Activated CD4-positive, alpha-beta T cell treated with anti-CD3 and anti-CD28 coated beads for 36 hours (primary cell): Measurements from ENCODE around the gene PBXIP1. TPM values are rescaled to one million over a fixed set of nuclear protein-coding genes. Genes with fewer than 3 reads are reported as not detected.

Experiments
- ATAC-seq: fragments of 200-7000 bp; cut with Tn5 transposase; one replicate; pipeline ENCODE4 v1.10.0; 2021; ENCODE audit warnings: mild to moderate bottlenecking, moderate library complexity
- CTCF ChIA-PET: fragments of 350-600 bp; sonication (Branson Sonifier 250); formaldehyde crosslinking; loops from one replicate; lab custom pipeline; 2021; ENCODE audit warnings: antibody characterized with exemption; lab: Charles Lee
- POLR2A ChIA-PET: fragments of 350-600 bp; sonication (Branson Sonifier 250); formaldehyde crosslinking; loops from one replicate; lab custom pipeline; 2021; ENCODE audit warnings: antibody characterized with exemption, inconsistent platforms; lab: Charles Lee
- DNase-seq: peaks from one replicate; pipeline ENCODE4 v3.0.0-alpha.2; 2020
- H3K27ac Mint-ChIP-seq: one replicate; pipeline ENCODE4 v1.8.0; 2021; ENCODE audit warnings: mixed read lengths
- H3K27me3 Mint-ChIP-seq: one replicate; pipeline ENCODE4 v1.8.0; 2021; ENCODE audit warnings: mixed read lengths
- H3K36me3 Mint-ChIP-seq: one replicate; pipeline ENCODE4 v1.8.0; 2021; ENCODE audit warnings: low read depth, mixed read lengths
- H3K4me1 Mint-ChIP-seq: one replicate; pipeline ENCODE4 v1.8.0; 2021; ENCODE audit warnings: mixed read lengths
- H3K4me3 Mint-ChIP-seq: one replicate; pipeline ENCODE4 v1.8.0; 2021; ENCODE audit warnings: mild to moderate bottlenecking, moderate library complexity, mixed read lengths
- H3K9me3 Mint-ChIP-seq: one replicate; pipeline ENCODE4 v1.8.0; 2021; ENCODE audit warnings: low read depth, mixed read lengths
- intact Hi-C, 2 experiments: fragments of 100-400 bp; cut with DNase I in 1 of 2; cut with micrococcal nuclease in 1 of 2; formaldehyde crosslinking; loops; one replicate each; pipeline versions ENCODE4 v1.14.2 to v1.15.1; 2022 to 2024; cut with DNase I, micrococcal nuclease
- total RNA-seq, 2 experiments: library from RNA; stranded (reverse); gene quantifications; one replicate each; pipeline ENCODE4 v1.2.3, GENCODE V29; 2021

PBXIP1 gene
- total RNA-seq, 2 experiments from 2014 or later = 22.6 to 28.1 TPM

DNA sequence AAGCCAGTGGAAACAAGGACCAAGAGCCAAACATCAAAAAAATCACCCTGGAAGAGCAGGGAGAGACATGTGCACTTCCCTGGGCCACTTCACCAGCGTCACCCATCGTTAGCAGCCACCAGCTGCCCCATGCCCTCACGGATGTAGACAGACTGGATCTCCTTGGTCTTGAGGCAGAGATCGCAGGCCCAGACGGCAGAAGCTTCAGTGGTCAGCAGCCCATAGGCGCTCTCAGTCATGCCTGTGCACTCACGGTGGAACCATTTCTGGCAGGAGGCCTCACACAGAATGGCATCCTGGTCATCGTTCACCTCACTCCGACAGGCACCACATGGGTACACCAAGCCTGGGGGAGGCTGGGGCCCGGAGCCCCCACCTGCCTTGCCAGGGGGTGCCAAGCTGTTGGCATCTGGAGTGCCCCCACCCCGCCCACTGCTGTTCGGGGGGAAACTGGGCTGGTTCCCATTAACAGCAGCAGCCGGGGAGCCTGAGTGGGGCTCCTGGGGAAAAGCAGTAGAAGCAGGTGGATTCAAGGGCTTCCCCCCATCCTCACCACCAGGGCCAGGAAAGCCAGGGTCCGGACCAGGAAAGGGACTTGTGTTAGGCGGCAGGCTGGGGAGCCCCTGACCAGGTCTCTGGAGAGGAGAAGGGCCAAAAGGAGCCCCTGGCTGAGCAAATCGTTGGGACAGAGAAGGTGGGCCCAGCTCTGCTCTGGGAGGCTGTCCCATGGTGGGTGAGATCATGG lies 3.0 kb upstream of the PBXIP1 start:
- Mint-ChIP-seq H3K4me1 (peaks cover 70% of the 10 kb centered on the region), H3K27ac (peak overlapping the region; percentile 47), H3K27me3 (no peaks in the 10 kb centered on the region), H3K9me3 (no peaks in the 10 kb centered on the region), H3K4me3 (no peak overlapping the region), H3K36me3 (peaks cover 23% of the 10 kb centered on the region)
- DNase-seq = no peak
- intact Hi-C loops = loop anchor here in 1 of 2 experiments (5.0 kb wide), 2 partner anchors 178 to 402 kb away; partner anchors contain the start of genes SLC50A1 and UBE2Q1
- ChIA-PET POLR2A (no interaction called here), CTCF (interaction anchor here (0.7 to 2.4 kb wide), 3 partner anchors 22 to 58 kb away, joined by 3 to 15 read pairs (median 8); no protein-coding TSS in a partner anchor)
- ATAC-seq = no peak

DNA sequence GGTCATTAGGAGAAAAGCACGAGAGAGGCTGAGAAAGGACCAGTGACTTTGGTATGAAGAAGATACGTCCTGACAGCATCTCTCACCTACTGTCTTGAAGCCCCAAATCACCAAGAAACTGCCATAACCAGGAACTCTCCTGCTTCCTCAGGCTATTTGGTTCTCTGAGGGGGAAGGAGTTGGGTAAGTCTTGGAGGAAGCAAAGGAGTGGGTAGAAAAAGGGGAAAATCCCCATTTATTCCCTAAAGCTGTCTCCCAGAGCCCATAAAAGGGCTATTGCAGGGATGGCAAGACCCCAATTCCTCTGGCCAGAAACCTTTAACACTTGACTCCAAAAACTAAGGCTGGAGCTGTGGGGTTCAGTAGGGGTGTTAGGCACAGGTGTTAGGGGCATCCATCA lies 2.1 kb upstream of the PBXIP1 start:
- no peak overlapping the region for H3K27ac Mint-ChIP-seq

DNA sequence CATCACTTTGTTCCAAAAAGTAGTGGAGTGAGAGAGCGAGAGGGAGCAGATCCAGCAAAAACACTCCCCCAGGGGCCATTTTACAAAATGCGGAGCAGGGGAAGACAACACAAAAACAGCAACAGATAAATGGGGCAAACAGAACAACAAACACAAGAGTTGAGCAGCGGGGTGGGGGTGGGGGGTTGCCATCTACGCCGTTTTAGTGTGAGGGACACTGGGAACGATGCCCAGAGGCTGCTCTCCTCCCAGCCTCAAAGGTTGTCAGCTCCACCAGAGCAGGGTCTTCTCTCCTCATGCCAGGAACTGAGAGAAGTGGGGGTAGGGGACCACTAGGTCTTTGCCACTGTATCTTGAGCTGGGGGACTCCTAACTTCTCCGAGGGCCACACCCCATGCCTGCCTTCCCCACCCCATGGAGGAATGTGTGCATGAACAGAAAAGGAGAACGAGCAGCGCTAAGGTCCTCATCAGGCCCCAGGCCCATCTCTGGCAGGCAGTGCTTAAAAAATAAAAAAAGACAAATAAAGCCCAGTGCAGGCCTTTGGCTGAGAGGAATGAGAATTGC lies 1.3 kb upstream of the PBXIP1 start:
- ChIA-PET POLR2A (interaction anchor here (0.6 kb wide), 1 partner anchor 45 kb away, joined by 3 read pairs; the partner anchor contains the start of gene ZBTB7B), CTCF (interaction anchor here (2.2 kb wide), 1 partner anchor 42 kb away, joined by 21 read pairs; no protein-coding TSS in a partner anchor)
- Mint-ChIP-seq H3K36me3 (peaks cover 10% of the 10 kb centered on the region), H3K27me3 (no peaks in the 10 kb centered on the region), H3K4me3 (no peak overlapping the region), H3K27ac (peak overlapping the region; percentile 95), H3K9me3 (no peaks in the 10 kb centered on the region), H3K4me1 (peaks cover 72% of the 10 kb centered on the region)
- ATAC-seq = no peak
- intact Hi-C loops = loop anchor here in 1 of 2 experiments (5.0 kb wide), 2 partner anchors 180 to 400 kb away; partner anchors contain the start of genes SLC50A1 and UBE2Q1
- no peak for DNase-seq

More for the DNA sequence above, 2.1 kb upstream of the PBXIP1 start:
- DNase-seq = no peak
- Mint-ChIP-seq H3K4me1 (peaks cover 70% of the 10 kb centered on the region), H3K36me3 (peaks cover 16% of the 10 kb centered on the region), H3K27me3 (no peaks in the 10 kb centered on the region), H3K4me3 (no peak overlapping the region), H3K9me3 (no peaks in the 10 kb centered on the region)
- ATAC-seq = no peak
- ChIA-PET CTCF (interaction anchor here (0.7 kb wide), 1 partner anchor 23 kb away, joined by 3 read pairs; no protein-coding TSS in a partner anchor), POLR2A (no interaction called here)
- intact Hi-C loops = loop anchor here in 1 of 2 experiments (5.0 kb wide), 2 partner anchors 179 to 401 kb away; partner anchors contain the start of genes SLC50A1 and UBE2Q1

DNA sequence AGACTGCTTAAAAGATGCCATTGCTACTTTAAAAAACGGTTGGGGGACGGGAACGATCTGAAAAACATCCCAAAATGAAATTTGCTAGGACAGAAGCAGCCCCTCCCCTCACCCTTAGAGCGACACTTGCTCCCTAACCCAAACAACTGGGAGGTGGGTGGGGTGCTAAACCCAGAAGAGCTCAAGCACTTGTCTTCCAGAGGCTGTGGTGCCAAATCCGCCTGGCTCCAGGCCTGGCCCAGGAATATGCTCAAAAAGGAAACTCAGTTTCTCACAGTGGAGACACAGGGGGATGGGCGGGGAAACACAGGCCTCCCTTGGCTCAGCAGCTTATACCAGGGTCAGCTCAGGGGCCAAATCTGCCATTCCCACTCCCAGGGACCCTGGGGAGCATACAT lies 644 bp upstream of the PBXIP1 start:
- no peaks in the 10 kb centered on the region for H3K27me3 Mint-ChIP-seq
- H3K36me3 Mint-ChIP-seq = peaks cover 10% of the 10 kb centered on the region
- POLR2A ChIA-PET = interaction anchor here (0.6 to 1.4 kb wide), 4 partner anchors 13 to 46 kb away, joined by 3 to 11 read pairs (median 4); partner anchors contain the start of genes PMVK, SHC1 and ZBTB7B
- intact Hi-C loops = loop anchor here in 1 of 2 experiments (1.0 to 5.0 kb wide), 5 partner anchors 18 to 399 kb away; partner anchors contain the start of genes ADAR, CKS1B, SLC50A1 and UBE2Q1
- CTCF ChIA-PET = interaction anchor here (0.6 to 2.2 kb wide), 7 partner anchors 8 to 107 kb away, joined by 3 to 21 read pairs (median 5); no protein-coding TSS in a partner anchor
- no peak for ATAC-seq
- H3K4me1 Mint-ChIP-seq = peaks cover 78% of the 10 kb centered on the region
- H3K9me3 Mint-ChIP-seq = no peaks in the 10 kb centered on the region
- H3K27ac Mint-ChIP-seq = peak overlapping the region; percentile 95
- peak overlapping the region; percentile 85 for H3K4me3 Mint-ChIP-seq
- no peak for DNase-seq

DNA sequence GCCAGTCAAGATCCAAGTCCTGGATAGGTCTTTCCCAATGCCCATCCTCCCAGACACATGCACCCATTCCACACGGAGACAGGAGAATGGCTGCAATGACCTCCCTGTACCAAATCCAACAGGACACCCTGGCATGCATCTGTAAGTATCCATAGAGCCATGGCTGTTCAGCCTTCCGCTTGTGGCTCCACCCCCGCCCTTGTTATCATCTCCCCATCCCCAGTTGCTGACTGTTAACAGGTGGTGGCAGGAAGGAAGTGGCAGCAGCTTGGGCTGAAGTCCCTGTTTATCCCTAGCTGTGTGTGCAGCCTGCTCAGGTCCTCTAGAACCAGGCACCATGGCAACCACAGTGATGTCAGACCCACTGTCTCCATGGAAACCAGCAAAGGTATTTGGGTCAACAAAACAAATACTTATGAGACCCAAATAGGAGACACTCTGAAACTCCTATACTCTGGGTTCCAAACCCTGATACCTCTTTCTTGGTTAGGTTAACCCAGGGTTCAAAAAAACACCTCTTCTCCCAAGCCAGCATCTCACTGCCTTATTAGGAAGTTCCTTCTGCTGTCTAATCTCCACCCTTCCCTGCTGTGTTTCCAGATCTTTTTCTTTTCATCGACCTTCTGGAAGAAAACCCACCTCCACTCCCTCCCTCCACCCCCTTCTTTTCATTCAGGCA lies 721 bp downstream of the PBXIP1 start:
- Mint-ChIP-seq H3K4me1 (peaks cover 81% of the 10 kb centered on the region), H3K36me3 (peaks cover 9% of the 10 kb centered on the region), H3K9me3 (no peaks in the 10 kb centered on the region), H3K27ac (peak overlapping the region; percentile 95), H3K27me3 (no peaks in the 10 kb centered on the region), H3K4me3 (peak overlapping the region; percentile 85)
- ATAC-seq (peak; percentile 87), DNase-seq (peak; percentile 91)
- ChIA-PET POLR2A (interaction anchor here (0.7 to 1.4 kb wide), 4 partner anchors 11 to 38 kb away, joined by 3 to 11 read pairs (median 4); partner anchors contain the start of gene PMVK), CTCF (interaction anchor here (0.5 to 3.0 kb wide), 33 partner anchors 9 to 546 kb away, joined by 3 to 21 read pairs (median 4); partner anchors contain the start of genes ADAM15, FLAD1 and SHC1)
- intact Hi-C loops = loop anchor here (1.0 to 5.0 kb wide), 6 partner anchors 18 to 398 kb away; partner anchors contain the start of genes CKS1B (in 1 of the 2), FLAD1 (in 1 of the 2), PMVK (in 1 of the 2) and SLC50A1 (in 1 of the 2)

DNA sequence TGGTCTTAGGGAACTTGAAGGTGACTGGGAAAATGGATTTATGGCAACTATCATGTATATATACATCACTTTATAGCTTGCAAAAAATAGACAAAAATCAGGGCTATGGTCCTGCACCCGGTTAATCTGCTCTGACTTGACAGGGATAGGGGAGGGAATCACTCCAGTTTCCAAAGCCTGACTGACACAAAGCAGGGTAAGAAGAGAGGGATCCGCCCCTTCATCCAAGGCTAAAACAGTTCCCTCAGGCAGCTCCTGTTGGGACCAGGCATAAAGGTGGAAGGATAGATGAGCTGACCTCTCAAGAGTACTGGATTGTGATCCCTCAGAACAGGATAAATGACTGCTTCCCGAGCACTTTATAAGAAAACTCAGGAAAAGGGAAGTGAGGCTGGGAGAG lies 1.4 kb downstream of the PBXIP1 start:
- H3K36me3 Mint-ChIP-seq = peaks cover 7% of the 10 kb centered on the region
- intact Hi-C loops = loop anchor here in 1 of 2 experiments (2.0 kb wide), 1 partner anchor 18 kb away; the partner anchor contains the start of gene PMVK
- DNase-seq = no peak
- H3K27ac Mint-ChIP-seq = peak overlapping the region; percentile 95
- no peak for ATAC-seq
- peak overlapping the region; percentile 85 for H3K4me3 Mint-ChIP-seq
- ChIA-PET CTCF (interaction anchor here (0.7 to 3.0 kb wide), 15 partner anchors 8 to 285 kb away, joined by 3 to 12 read pairs (median 5); partner anchors contain the start of genes ADAM15, FLAD1 and SHC1), POLR2A (no interaction called here)
- no peaks in the 10 kb centered on the region for H3K27me3 Mint-ChIP-seq
- no peaks in the 10 kb centered on the region for H3K9me3 Mint-ChIP-seq
- peaks cover 78% of the 10 kb centered on the region for H3K4me1 Mint-ChIP-seq

- ChIA-PET POLR2A (interaction anchor here (0.6 to 3.0 kb wide), 2 partner anchors 18 to 1205 kb away, joined by 6 to 10 read pairs; partner anchors contain the start of gene PMVK), CTCF (interaction anchor here (0.7 to 3.3 kb wide), 7 partner anchors 7 to 284 kb away, joined by 3 to 15 read pairs (median 5); partner anchors contain the start of genes ADAM15 and CKS1B)
- H3K4me1 Mint-ChIP-seq = peaks cover 80% of the 10 kb centered on the region
- no peaks in the 10 kb centered on the region for H3K27me3 Mint-ChIP-seq
- peaks cover 9% of the 10 kb centered on the region for H3K36me3 Mint-ChIP-seq
- ATAC-seq = no peak
- DNase-seq = no peak
- H3K9me3 Mint-ChIP-seq = no peaks in the 10 kb centered on the region
- no peak overlapping the region for H3K4me3 Mint-ChIP-seq
- intact Hi-C loops = loop anchor here in 1 of 2 experiments (2.0 kb wide), 1 partner anchor 17 kb away; the partner anchor contains the start of gene PMVK
- peak overlapping the region; percentile 95 for H3K27ac Mint-ChIP-seq
Measured at GRCh38 chr1:154953611-154954038, 2.3 kb downstream of the PBXIP1 start.

DNA sequence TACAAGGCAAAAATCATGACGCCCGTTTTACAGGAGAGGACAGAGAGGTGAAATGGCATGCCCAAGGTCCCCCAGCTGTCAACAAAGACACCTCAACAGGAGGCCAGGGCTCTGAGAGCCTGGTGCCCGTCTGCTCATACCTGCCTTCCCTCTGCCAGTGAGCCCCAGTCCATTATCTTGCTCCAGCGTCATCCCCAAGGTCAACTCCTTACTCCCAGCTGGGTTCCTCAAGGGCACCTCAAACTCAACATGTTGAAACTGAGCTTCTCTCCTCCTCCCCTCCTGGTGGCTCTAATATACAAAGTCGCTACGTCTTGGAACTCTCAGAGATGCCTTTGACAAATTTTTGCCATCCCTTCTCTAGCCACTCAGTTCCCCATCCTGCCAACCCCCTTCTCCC lies 3.2 kb downstream of the PBXIP1 start:
- ATAC-seq = no peak
- POLR2A ChIA-PET = interaction anchor here (0.5 to 3.0 kb wide), 2 partner anchors 17 to 44 kb away, joined by 3 to 10 read pairs; partner anchors contain the start of gene PMVK
- Mint-ChIP-seq H3K4me1 (peaks cover 78% of the 10 kb centered on the region), H3K4me3 (peak overlapping the region; percentile 73), H3K9me3 (no peaks in the 10 kb centered on the region), H3K36me3 (peaks cover 12% of the 10 kb centered on the region), H3K27ac (peak overlapping the region; percentile 95), H3K27me3 (no peaks in the 10 kb centered on the region)
- intact Hi-C loops = no loop called here
- CTCF ChIA-PET = interaction anchor here (0.7 to 3.3 kb wide), 9 partner anchors 21 to 393 kb away, joined by 3 to 15 read pairs (median 5); partner anchors contain the start of genes ADAM15 and CKS1B
- no peak for DNase-seq

- H3K9me3 Mint-ChIP-seq = no peaks in the 10 kb centered on the region
- intact Hi-C loops = no loop called here
- H3K4me3 Mint-ChIP-seq = peak overlapping the region; percentile 73
- peaks cover 73% of the 10 kb centered on the region for H3K4me1 Mint-ChIP-seq
- ChIA-PET POLR2A (interaction anchor here (0.5 to 3.0 kb wide), 3 partner anchors 9 to 44 kb away, joined by 3 to 10 read pairs (median 3); partner anchors contain the start of gene PMVK), CTCF (interaction anchor here (0.7 to 3.3 kb wide), 11 partner anchors 22 to 393 kb away, joined by 3 to 15 read pairs (median 4); partner anchors contain the start of genes ADAM15 and CKS1B)
- H3K27ac Mint-ChIP-seq = peak overlapping the region; percentile 95
- DNase-seq = peak; percentile 83
- ATAC-seq = peak; percentile 61
- peaks cover 12% of the 10 kb centered on the region for H3K36me3 Mint-ChIP-seq
- no peaks in the 10 kb centered on the region for H3K27me3 Mint-ChIP-seq
Measured at GRCh38 chr1:154951901-154952657, 3.8 kb downstream of the PBXIP1 start.
